Osteoblast (primary cell): Measurements from ENCODE around the gene TNFRSF14. TPM values are rescaled to one million over a fixed set of nuclear protein-coding genes. Genes with fewer than 3 reads are reported as not detected.

ENCODE experiments used
- DNase-seq: peaks from one replicate; pipeline ENCODE4 v3.0.0; 2011; ENCODE audit warnings: low spot score, mixed read lengths; ENCODE audit not compliant: insufficient read length; ENCODE audit errors: missing footprints
- H2AFZ ChIP-seq: 2 replicates; pipeline ENCODE4 v1.6.0; 2011; ENCODE audit warnings: mild to moderate bottlenecking, low read length
- H3K27ac ChIP-seq: 2 replicates; pipeline ENCODE4 v1.5.1; 2011; ENCODE audit warnings: mild to moderate bottlenecking, low read depth, low read length, moderate library complexity
- H3K27me3 ChIP-seq: 2 replicates; pipeline ENCODE4 v1.6.0; 2012; ENCODE audit warnings: mild to moderate bottlenecking, control low read depth, inconsistent platforms, low read length, moderate library complexity; ENCODE audit not compliant: insufficient read depth
- H3K36me3 ChIP-seq: 2 replicates; pipeline ENCODE4 v1.5.1; 2011; ENCODE audit warnings: mild to moderate bottlenecking, low read length, control low read depth, moderate library complexity; ENCODE audit not compliant: insufficient read depth
- H3K4me1 ChIP-seq: 2 replicates; pipeline ENCODE4 v1.5.1; 2011; ENCODE audit warnings: mild to moderate bottlenecking, low read length, control low read depth, moderate library complexity; ENCODE audit not compliant: insufficient read depth
- H3K4me2 ChIP-seq: 2 replicates; pipeline ENCODE4 v1.6.0; 2011; ENCODE audit warnings: mild to moderate bottlenecking, low read length; ENCODE audit not compliant: insufficient read depth
- H3K4me3 ChIP-seq: fragments of 200-600 bp; sonication (generic); 3 replicates; pipeline ENCODE4 v1.5.1; 2012; ENCODE audit warnings: mild to moderate bottlenecking, low read length, inconsistent platforms; ENCODE audit not compliant: insufficient read depth
- H3K79me2 ChIP-seq: 2 replicates; pipeline ENCODE4 v1.6.0; 2012; ENCODE audit warnings: mild to moderate bottlenecking, low read length, control low read depth, inconsistent platforms; ENCODE audit not compliant: insufficient read depth
- H3K9me3 ChIP-seq: 2 replicates; pipeline ENCODE4 v1.5.1; 2011; ENCODE audit warnings: low read depth, low read length, control low read depth
- H4K20me1 ChIP-seq: 2 replicates; pipeline ENCODE4 v1.6.0; 2012; ENCODE audit warnings: mild to moderate bottlenecking, low read length, control low read depth; ENCODE audit not compliant: insufficient read depth
- total RNA-seq: library from RNA; depleted of rRNA; stranded (reverse); fragments of >200 nt; gene quantifications from 2 replicates; pipeline ENCODE4 v1.2.3, GENCODE V29; 2012
- TF ChIP-seq, protein P1 (sequence below): IDR thresholded peaks from 2 replicates; pipeline ENCODE4 v1.5.1; 2011; ENCODE audit warnings: mild to moderate bottlenecking, low read depth, low read length, moderate library complexity; ENCODE audit errors: extremely low read depth

Gene TNFRSF14
- total RNA-seq, 1 donor, result 36.6 TPM

DNA sequence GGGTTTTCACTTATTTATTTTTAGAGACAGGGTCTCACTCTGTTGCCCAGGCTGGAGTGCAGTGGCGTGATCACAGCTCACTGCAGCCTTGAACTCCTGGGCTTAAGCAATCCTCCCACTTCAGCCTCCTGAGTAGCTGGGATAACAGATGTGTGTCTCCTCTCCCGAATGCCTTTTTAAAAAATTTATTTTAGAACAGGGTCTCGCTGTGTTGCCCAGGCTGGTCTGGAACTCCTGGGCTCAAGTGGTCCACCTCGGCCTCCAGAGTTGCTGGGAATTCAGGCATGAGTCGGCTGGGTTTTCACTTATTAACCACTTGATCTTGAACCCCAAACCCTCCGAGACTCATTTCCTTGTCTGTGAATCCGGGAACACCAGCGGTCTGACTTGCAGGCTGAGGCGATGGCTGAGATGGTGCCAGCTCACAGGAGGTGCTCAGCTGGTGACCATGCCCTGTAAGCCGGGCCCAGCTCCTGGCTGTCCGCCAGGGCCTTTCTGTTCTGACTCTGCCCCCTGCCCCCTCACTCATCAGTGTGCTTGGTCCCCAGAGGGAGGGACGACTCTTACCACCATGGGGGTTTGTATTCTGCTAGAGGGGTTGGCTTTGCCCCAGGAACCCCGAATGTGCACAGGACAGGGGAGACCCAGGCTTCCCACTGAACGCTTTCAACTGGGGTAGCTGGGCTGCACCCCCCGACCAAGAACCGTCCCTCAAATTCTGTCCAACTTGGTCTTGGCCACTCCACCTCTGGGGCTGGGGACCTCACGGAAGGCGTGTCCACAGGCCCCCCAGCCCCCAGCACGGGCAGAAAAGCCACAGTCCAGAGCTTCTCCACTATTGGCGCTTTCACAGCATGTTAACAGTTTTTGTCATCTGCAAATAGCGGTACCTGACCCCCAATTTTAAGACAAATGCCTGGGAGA lies 54.1 kb downstream of the TNFRSF14 start:
- Histone ChIP-seq H3K36me3 (no peaks in the 10 kb centered on the region), H3K4me1 (no peaks in the 10 kb centered on the region), H3K9me3 (no peaks in the 10 kb centered on the region), H3K27ac (no peak overlapping the region), H3K4me2 (no peak overlapping the region), H4K20me1 (no peaks in the 10 kb centered on the region), H2AFZ (no peak overlapping the region), H3K79me2 (no peaks in the 10 kb centered on the region), H3K4me3 (no peak overlapping the region), H3K27me3 (no peaks in the 10 kb centered on the region)
- DNase-seq, result peak; percentile 65
- TF ChIP-seq, protein P1, sequence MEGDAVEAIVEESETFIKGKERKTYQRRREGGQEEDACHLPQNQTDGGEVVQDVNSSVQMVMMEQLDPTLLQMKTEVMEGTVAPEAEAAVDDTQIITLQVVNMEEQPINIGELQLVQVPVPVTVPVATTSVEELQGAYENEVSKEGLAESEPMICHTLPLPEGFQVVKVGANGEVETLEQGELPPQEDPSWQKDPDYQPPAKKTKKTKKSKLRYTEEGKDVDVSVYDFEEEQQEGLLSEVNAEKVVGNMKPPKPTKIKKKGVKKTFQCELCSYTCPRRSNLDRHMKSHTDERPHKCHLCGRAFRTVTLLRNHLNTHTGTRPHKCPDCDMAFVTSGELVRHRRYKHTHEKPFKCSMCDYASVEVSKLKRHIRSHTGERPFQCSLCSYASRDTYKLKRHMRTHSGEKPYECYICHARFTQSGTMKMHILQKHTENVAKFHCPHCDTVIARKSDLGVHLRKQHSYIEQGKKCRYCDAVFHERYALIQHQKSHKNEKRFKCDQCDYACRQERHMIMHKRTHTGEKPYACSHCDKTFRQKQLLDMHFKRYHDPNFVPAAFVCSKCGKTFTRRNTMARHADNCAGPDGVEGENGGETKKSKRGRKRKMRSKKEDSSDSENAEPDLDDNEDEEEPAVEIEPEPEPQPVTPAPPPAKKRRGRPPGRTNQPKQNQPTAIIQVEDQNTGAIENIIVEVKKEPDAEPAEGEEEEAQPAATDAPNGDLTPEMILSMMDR, result no peak

DNA sequence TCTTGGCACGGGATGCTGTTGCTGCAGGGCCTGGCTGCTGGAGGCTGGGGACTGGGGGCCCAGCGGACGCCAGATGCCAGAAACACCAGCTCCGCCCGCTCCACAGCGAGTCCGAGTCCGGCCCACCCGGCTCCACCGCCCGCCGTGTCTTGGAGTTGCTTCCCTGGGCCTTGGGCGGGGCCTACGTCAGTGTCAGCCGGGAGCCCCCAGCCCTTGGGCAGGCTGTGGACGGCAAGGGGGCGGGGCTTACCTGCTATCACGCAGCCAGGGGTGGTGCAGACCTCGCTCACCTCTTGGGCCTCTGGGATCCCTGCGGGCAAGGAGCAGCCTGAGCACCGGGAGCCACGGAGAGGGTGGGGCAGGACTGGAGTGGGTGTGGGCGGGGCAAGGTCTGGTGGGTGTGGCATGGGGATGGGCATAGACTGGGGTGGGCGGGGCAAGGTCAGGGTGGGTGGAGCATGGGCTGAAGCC lies 54.9 kb downstream of the TNFRSF14 start:
- Histone ChIP-seq H3K79me2 (no peaks in the 10 kb centered on the region), H4K20me1 (no peaks in the 10 kb centered on the region), H2AFZ (no peak overlapping the region), H3K27ac (no peak overlapping the region), H3K36me3 (no peaks in the 10 kb centered on the region), H3K4me2 (no peak overlapping the region), H3K4me1 (no peaks in the 10 kb centered on the region), H3K4me3 (no peak overlapping the region), H3K27me3 (no peaks in the 10 kb centered on the region), H3K9me3 (no peaks in the 10 kb centered on the region)
- peak; percentile 89 for DNase-seq
- TF ChIP-seq, protein P1, result no peak

DNA sequence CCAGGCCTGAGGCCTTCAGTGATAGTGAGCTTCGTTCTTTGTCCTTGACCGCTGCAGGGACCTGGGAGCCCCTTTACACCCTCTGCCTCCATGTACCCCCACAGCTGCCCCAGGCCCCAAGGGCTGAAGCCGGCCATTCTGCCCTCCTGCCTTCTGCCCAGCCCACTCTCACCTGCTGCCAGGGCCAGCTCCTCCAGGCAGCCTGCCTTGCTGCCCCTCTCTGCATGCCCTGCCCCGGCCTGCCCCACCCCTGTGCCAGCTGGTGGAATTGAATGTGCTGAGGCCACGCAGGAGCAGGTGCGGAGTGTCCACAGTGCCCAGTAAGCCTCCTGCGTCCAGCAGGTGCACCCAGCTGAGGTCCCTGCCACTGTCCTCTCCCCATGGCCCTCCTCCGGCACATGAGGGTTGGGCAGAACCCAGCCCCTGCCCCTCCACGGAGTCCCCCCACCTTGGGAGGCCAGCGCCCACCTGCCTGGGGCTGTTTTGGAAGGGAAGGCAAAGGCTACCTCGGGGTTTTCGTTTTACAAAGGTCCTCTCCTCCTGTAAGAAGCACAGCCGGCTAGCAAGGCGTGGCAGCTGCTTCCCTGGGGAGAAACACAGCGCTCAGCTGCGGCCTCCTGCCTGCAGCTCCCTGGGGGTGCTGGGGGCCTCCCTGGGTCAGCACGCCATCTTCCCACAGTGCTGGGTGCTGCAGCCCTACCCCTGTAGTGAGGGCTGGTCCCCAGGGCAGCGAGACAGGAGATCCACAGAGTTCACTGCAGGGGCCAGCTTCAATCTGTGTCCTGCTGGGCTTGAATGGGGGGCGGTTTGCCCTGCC lies 55.7 kb downstream of the TNFRSF14 start:
- H2AFZ ChIP-seq, result no peak overlapping the region
- H3K4me1 ChIP-seq, result no peaks in the 10 kb centered on the region
- H3K4me3 ChIP-seq, result no peak overlapping the region
- no peaks in the 10 kb centered on the region for H3K36me3 ChIP-seq
- peak; percentile 63 for DNase-seq
- TF ChIP-seq, protein P1, result no peak
- H3K4me2 ChIP-seq, result no peak overlapping the region
- H3K27me3 ChIP-seq, result no peaks in the 10 kb centered on the region
- no peaks in the 10 kb centered on the region for H3K79me2 ChIP-seq
- H4K20me1 ChIP-seq, result no peaks in the 10 kb centered on the region
- no peaks in the 10 kb centered on the region for H3K9me3 ChIP-seq
- no peak overlapping the region for H3K27ac ChIP-seq
